ENCODE data around the gene NMNAT2. TPM values are rescaled to one million over a fixed set of nuclear protein-coding genes. Genes with fewer than 3 reads are reported as not detected.

NMNAT2 gene
- polyA plus RNA-seq, 1 experiment = 0.19 TPM

- no peak for DNase-seq (ENCODE audit: low read depth, low spot score)
- ChIA-PET POLR2A (no interaction called here), CTCF (no interaction called here)
These were observed 166.8 kb downstream of the NMNAT2 start for GRCh38 chr1:183251101-183251958.

GRCh38 chr1:183249941-183250452 is 168.2 kb downstream of the NMNAT2 start:
- Histone ChIP-seq H3K9me3 (ENCODE audit: control insufficient read depth, insufficient read depth, low read length) (peaks cover 12% of the 10 kb centered on the region), H3K27ac (ENCODE audit: low read depth, low read length) (no peak overlapping the region), H3K4me3 (ENCODE audit: low read depth, low read length) (no peak overlapping the region), H3K27me3 (ENCODE audit: control insufficient read depth, insufficient read depth, low read length) (no peaks in the 10 kb centered on the region)
- ChIA-PET POLR2A (no interaction called here), CTCF (interaction anchor here (4.4 kb wide), 1 partner anchor 15 kb away, joined by 37 read pairs; no protein-coding TSS in a partner anchor)
- no peak for TF ChIP-seq CTCF (IDR thresholded peaks at IDR 0.05; ENCODE audit: low read depth, low read length)
- DNase-seq (ENCODE audit: low read depth, low spot score) = no peak

More at GRCh38 chr1:183251101-183251958, 166.8 kb downstream of the NMNAT2 start:
- Histone ChIP-seq H3K27ac (ENCODE audit: low read depth, low read length) (no peak overlapping the region), H3K9me3 (ENCODE audit: control insufficient read depth, insufficient read depth, low read length) (peaks cover 12% of the 10 kb centered on the region), H3K27me3 (ENCODE audit: control insufficient read depth, insufficient read depth, low read length) (no peaks in the 10 kb centered on the region), H3K4me3 (ENCODE audit: low read depth, low read length) (no peak overlapping the region)
- TF ChIP-seq CTCF (IDR thresholded peaks at IDR 0.05; ENCODE audit: low read depth, low read length) = no peak

- no peak for TF ChIP-seq CTCF (IDR thresholded peaks at IDR 0.05; ENCODE audit: low read depth, low read length)
- CTCF ChIA-PET = interaction anchor here (4.4 kb wide), 1 partner anchor 14 kb away, joined by 37 read pairs; no protein-coding TSS in a partner anchor
- Histone ChIP-seq H3K27ac (ENCODE audit: low read depth, low read length) (no peak overlapping the region), H3K27me3 (ENCODE audit: control insufficient read depth, insufficient read depth, low read length) (no peaks in the 10 kb centered on the region), H3K4me3 (ENCODE audit: low read depth, low read length) (no peak overlapping the region), H3K9me3 (ENCODE audit: control insufficient read depth, insufficient read depth, low read length) (peaks cover 8% of the 10 kb centered on the region)
- DNase-seq (ENCODE audit: low read depth, low spot score) = no peak
- POLR2A ChIA-PET = no interaction called here
These were observed 169.0 kb downstream of the NMNAT2 start for GRCh38 chr1:183248989-183249691.

GRCh38 chr1:183247931-183248330 is 170.2 kb downstream of the NMNAT2 start:
- Histone ChIP-seq H3K4me3 (ENCODE audit: low read depth, low read length) (no peak overlapping the region), H3K9me3 (ENCODE audit: control insufficient read depth, insufficient read depth, low read length) (peaks cover 8% of the 10 kb centered on the region), H3K27me3 (ENCODE audit: control insufficient read depth, insufficient read depth, low read length) (no peaks in the 10 kb centered on the region), H3K27ac (ENCODE audit: low read depth, low read length) (no peak overlapping the region)
- ChIA-PET POLR2A (no interaction called here), CTCF (interaction anchor here (0.7 to 4.4 kb wide), 3 partner anchors 13 to 33 kb away, joined by 3 to 37 read pairs (median 3); no protein-coding TSS in a partner anchor)
- TF ChIP-seq CTCF (IDR thresholded peaks at IDR 0.05; ENCODE audit: low read depth, low read length) = no peak
- DNase-seq (ENCODE audit: low read depth, low spot score) = no peak

Data from AG04450 (cell line).